ENCODE results near the gene MYCBP. TPM values are rescaled to one million over a fixed set of nuclear protein-coding genes. Genes with fewer than 3 reads are reported as not detected.
"Not testable (repeated sequence)": the region's sequence is repeated elsewhere in the genome, so short reads cannot be mapped to it uniquely, and the experiment has no call there.

Gene MYCBP
- polyA plus RNA-seq (2013, experiment 1 of 2; ENCODE audit: insufficient read length): 22.6 TPM
- polyA plus RNA-seq (2013, experiment 2 of 2; ENCODE audit: insufficient read length): 20.2 TPM

GRCh38 chr1:38873027-38873969 lies at the start of gene MYCBP:
MYCBP (minus strand) TSS chr1:38873348; CDS start chr1:38873305, 43 bp downstream.
- peak; percentile 95 for DNase-seq

GRCh38 chr1:38919130-38919529 lies 46.0 kb upstream of the MYCBP start:
- peak; percentile 19 for DNase-seq

- DNase-seq: no peak
These were observed 45.4 kb upstream of the MYCBP start for GRCh38 chr1:38918568-38918967.

GRCh38 chr1:38917772-38918171 lies 44.6 kb upstream of the MYCBP start:
- no peak for DNase-seq

GRCh38 chr1:38917337-38917736 lies 44.2 kb upstream of the MYCBP start:
- DNase-seq: no peak

GRCh38 chr1:38915352-38915948 lies 42.3 kb upstream of the MYCBP start:
- DNase-seq: no peak

GRCh38 chr1:38914908-38915307 lies 41.8 kb upstream of the MYCBP start:
- DNase-seq: not testable (repeated sequence)

- no peak for DNase-seq
These were observed 35.7 kb upstream of the MYCBP start for GRCh38 chr1:38908821-38909220.

GRCh38 chr1:38905985-38906384 lies 32.8 kb upstream of the MYCBP start:
- no peak for DNase-seq

GRCh38 chr1:38899560-38899959 lies 26.4 kb upstream of the MYCBP start:
- no peak for DNase-seq

- DNase-seq: no peak
These were observed 25.6 kb upstream of the MYCBP start for GRCh38 chr1:38898653-38899230.

GRCh38 chr1:38896169-38896568 lies 23.0 kb upstream of the MYCBP start:
- no peak for DNase-seq

- DNase-seq: no peak
These were observed 19.8 kb upstream of the MYCBP start for GRCh38 chr1:38892976-38893375.

- no peak for DNase-seq
These were observed 18.6 kb upstream of the MYCBP start for GRCh38 chr1:38891753-38892152.

- no peak for DNase-seq
These were observed 16.4 kb upstream of the MYCBP start for GRCh38 chr1:38889589-38889988.

GRCh38 chr1:38888423-38889333 lies 15.5 kb upstream of the MYCBP start:
- no peak for DNase-seq

GRCh38 chr1:38885092-38885491 lies 11.9 kb upstream of the MYCBP start:
- DNase-seq: no peak

GRCh38 chr1:38881487-38881886 lies 8.3 kb upstream of the MYCBP start, which contains the start of gene GJA9:
GJA9 (minus strand) TSS chr1:38881587; CDS start chr1:38876098, 5,489 bp downstream.
- no peak for DNase-seq

GRCh38 chr1:38875811-38876210 lies 2.7 kb upstream of the MYCBP start:
- DNase-seq: no peak

GRCh38 chr1:38872401-38873026 lies 634 bp downstream of the MYCBP start:
- peak; percentile 19 for DNase-seq

- DNase-seq: no peak
These were observed 2.2 kb downstream of the MYCBP start for GRCh38 chr1:38870996-38871395.

- DNase-seq: no peak
These were observed 5.9 kb downstream of the MYCBP start for GRCh38 chr1:38867208-38867607.
